K562 (cell line): ENCODE data around the gene HTT-AS. TPM values are rescaled to one million over a fixed set of nuclear protein-coding genes. Genes with fewer than 3 reads are reported as not detected.

Source experiments
- ATAC-seq: fragments of 200-7000 bp; cut with Tn5 transposase; 3 replicates; pipeline ENCODE4 v1.9.1; 2020; ENCODE audit warnings: moderate library complexity
- BruUV-seq: library from RNA; stranded (reverse); fragments of 400-500 nt; replicated peaks from 2 replicates; lab custom pipeline; 2021; lab: Mats Ljungman, UMichigan
- CTCF ChIA-PET: fragments of 300-600 bp; formaldehyde crosslinking; extraction: SDS; loops from one replicate; lab custom pipeline; 2021; ENCODE audit warnings: low intra/inter-chr PET ratio; lab: Yijun Ruan, JAX
- POLR2A ChIA-PET: fragments of 300-600, 350-650 bp; sonication (Branson Sonifier 250); formaldehyde crosslinking; extraction: SDS; loops from one replicate; lab custom pipeline; 2021; ENCODE audit warnings: antibody characterized with exemption, inconsistent platforms; lab: Yijun Ruan, JAX
- DNase-seq, 4 experiments: peaks; one replicate each; pipeline versions ENCODE4 v3.0.0 to v3.0.0-alpha.2; 2011 to 2018; ENCODE audit warnings: low spot score in 3 of 4, mixed read lengths in 3 of 4; ENCODE audit errors: extremely low read depth in 1 of 4
- FAIRE-seq: peaks from 2 replicates; lab custom pipeline; 2011; peaks lifted over from hg19 to GRCh38; lab: Jason Lieb, UNC
- H2AFZ ChIP-seq: 2 replicates; pipeline ENCODE4 v1.6.0; 2011; ENCODE audit warnings: low read depth, low read length, control low read depth, inconsistent platforms
- H3K27ac ChIP-seq: fragments of 200-600 bp; 3 replicates; pipeline ENCODE4 v1.8.0; 2011; ENCODE audit warnings: low read depth, mild to moderate bottlenecking, control low read depth, inconsistent platforms, low read length, moderate library complexity, mixed read lengths; ENCODE audit errors: extremely low read depth
- H3K27me3 ChIP-seq, 2 experiments: fragments of 300-600 bp in 1 of 2; 2 replicates in 1 of 2; 3 replicates in 1 of 2; pipeline versions ENCODE4 v1.6.0 to v1.8.0; 2011; ENCODE audit warnings: inconsistent platforms in 2 of 2, low read length in 2 of 2, mild to moderate bottlenecking in 1 of 2, mixed read lengths in 1 of 2, moderate library complexity in 1 of 2; ENCODE audit not compliant: control insufficient read depth in 2 of 2, insufficient read depth in 2 of 2
- H3K36me3 ChIP-seq: fragments of 300-600 bp; 3 replicates; pipeline ENCODE4 v1.8.0; 2011; ENCODE audit warnings: mild to moderate bottlenecking, low read length, inconsistent platforms; ENCODE audit not compliant: control insufficient read depth, insufficient read depth
- H3K4me1 ChIP-seq, 2 experiments: fragments of 200-600 bp in 1 of 2; replicated peaks in 1 of 2; 2 replicates in 1 of 2; 3 replicates in 1 of 2; pipeline versions ENCODE4 v1.5.1 to v1.8.0; 2011; ENCODE audit warnings: inconsistent platforms in 2 of 2, low read length in 2 of 2, mild to moderate bottlenecking in 1 of 2, mixed read lengths in 1 of 2, moderate library complexity in 1 of 2; ENCODE audit not compliant: control insufficient read depth in 2 of 2, insufficient read depth in 2 of 2
- H3K4me2 ChIP-seq: 2 replicates; pipeline ENCODE4 v1.6.1; 2011; ENCODE audit warnings: low read length, control low read depth, inconsistent platforms, mixed read lengths; ENCODE audit not compliant: insufficient read depth
- H3K4me3 ChIP-seq: fragments of 200-600 bp; sonication (generic), shearing (Covaris generic); 2 replicates; pipeline ENCODE4 v1.5.1; 2016; ENCODE audit warnings: control low read depth, inconsistent platforms
- H3K79me2 ChIP-seq: fragments of 200-600 bp; 3 replicates; pipeline ENCODE4 v1.8.0; 2011; ENCODE audit warnings: low read length, inconsistent platforms; ENCODE audit not compliant: control insufficient read depth, insufficient read depth
- H3K9ac ChIP-seq, 2 experiments: 2 replicates each; pipeline versions ENCODE4 v1.6.0 to v1.6.1; 2011; ENCODE audit warnings: low read depth in 2 of 2, low read length in 2 of 2, control low read depth in 1 of 2, inconsistent platforms in 1 of 2, mild to moderate bottlenecking in 1 of 2, mixed read lengths in 1 of 2; ENCODE audit not compliant: insufficient read depth in 1 of 2
- H3K9me1 ChIP-seq: one replicate; pipeline ENCODE4 v1.6.0; 2011; ENCODE audit warnings: inconsistent platforms, mild to moderate bottlenecking, low read length, moderate library complexity; ENCODE audit not compliant: control insufficient read depth, insufficient read depth
- H3K9me3 ChIP-seq: replicated peaks from 2 replicates; pipeline ENCODE4 v1.5.1; 2011; ENCODE audit warnings: low read depth, low read length, inconsistent platforms; ENCODE audit not compliant: control insufficient read depth, insufficient read depth
- H4K20me1 ChIP-seq: replicated peaks from 2 replicates; pipeline ENCODE4 v1.6.1; 2011; ENCODE audit warnings: low read length, inconsistent platforms, mixed read lengths; ENCODE audit not compliant: control insufficient read depth, insufficient read depth
- ADNP ChIP-seq: fragments of 200-800 bp; sonication (Bioruptor generic); IDR thresholded peaks from 2 replicates; pipeline ENCODE4 v1.6.1; 2016; ENCODE audit warnings: missing genetic modification characterization, missing compliant biosample characterization
- CBX3 ChIP-seq, 2 experiments: IDR thresholded peaks; 1 replicate in 1 of 2; 2 replicates in 1 of 2; pipeline ENCODE4 v1.6.1; 2012; ENCODE audit warnings: inconsistent platforms in 2 of 2, low read length in 2 of 2, borderline replicate concordance in 1 of 2, control low read depth in 1 of 2
- CHD1 ChIP-seq: fragments of 200-600 bp; sonication (generic); IDR thresholded peaks from one replicate; pipeline ENCODE4 v1.6.1; 2012; ENCODE audit warnings: mild to moderate bottlenecking, moderate library complexity, low read length, inconsistent platforms
- CTCF ChIP-seq, 3 experiments: IDR thresholded peaks in 2 of 3; conservative IDR thresholded peaks in 1 of 3; 2 replicates each; pipeline ENCODE4 v1.5.1; 2011 to 2012; ENCODE audit warnings: low read length in 3 of 3, mild to moderate bottlenecking in 3 of 3, control low read depth in 2 of 3, improper control_type of control experiment in 1 of 3, inconsistent platforms in 1 of 3, low read depth in 1 of 3, mixed read lengths in 1 of 3, moderate library complexity in 1 of 3; ENCODE audit not compliant: insufficient read depth in 2 of 3
- GABPA ChIP-seq: fragments of 200-800 bp; sonication (Bioruptor generic); conservative IDR thresholded peaks from 2 replicates; pipeline ENCODE4 v1.6.1; 2016; ENCODE audit warnings: low read depth, missing genetic modification characterization, missing compliant biosample characterization
- SLC30A9 ChIP-seq: fragments of 250-450 bp; sonication (Bioruptor Pico); IDR thresholded peaks from 2 replicates; pipeline ENCODE4 v1.8.0; 2022; ENCODE audit warnings: mild to moderate bottlenecking, moderate library complexity
- USF1 ChIP-seq: sonication (generic); formaldehyde crosslinking; IDR thresholded peaks from 2 replicates; pipeline ENCODE4 v1.9.0; 2022; ENCODE audit warnings: mild to moderate bottlenecking, missing genetic modification reagents
- ZBTB9 ChIP-seq: fragments of 450-650 bp; formaldehyde crosslinking; IDR thresholded peaks from 2 replicates; pipeline ENCODE4 v1.4.0; 2020; ENCODE audit warnings: mild to moderate bottlenecking, moderate library complexity
- ZNF778 ChIP-seq: fragments of 450-650 bp; formaldehyde crosslinking; IDR thresholded peaks from 2 replicates; pipeline ENCODE4 v1.4.0; 2020; ENCODE audit warnings: mild to moderate bottlenecking, moderate library complexity
- WGBS: fragments of 100-300 bp; shearing (Covaris generic); methylation state at CpG from one replicate; pipeline ENCODE4 v1.1.6; 2016; ENCODE audit warnings: low coverage, mixed read lengths; ENCODE audit not compliant: insufficient coverage; ENCODE audit errors: missing lambda C conversion rate; 5-methylcytosine and 5-hydroxymethylcytosine counted together
- in situ Hi-C: fragments of 300-500 bp; cut with MboI; formaldehyde crosslinking; loops from 4 replicates; pipeline ENCODE4 v1.15.0; 2018; ENCODE audit warnings: inconsistent platforms, mixed read lengths
- intact Hi-C: fragments of 100-400 bp; cut with micrococcal nuclease; formaldehyde crosslinking; loops from 2 replicates; pipeline ENCODE4 v1.14.2; 2022
- polyA plus RNA-seq, 8 experiments: library from polyadenylated mRNA; depleted of rRNA in 4 of 8; stranded (reverse) in 5 of 8; unstranded in 3 of 8; fragments of >200 nt; fragmentation: Nextera tagmentation in 2 of 8; fragmentation: Illumina TruSeq in 1 of 8; extraction: Ambion mirVana in 2 of 8; extraction: Trizol in 1 of 8; gene quantifications; 2 replicates each; pipeline versions ENCODE4 v1.2.1 to v1.2.3, GENCODE V29; 2011 to 2014; ENCODE audit warnings: inconsistent platforms in 1 of 8, missing spikeins in 1 of 8
- total RNA-seq, 7 experiments: library from RNA; depleted of rRNA in 6 of 7; stranded (reverse); fragments of >200 nt in 6 of 7; fragmentation: Illumina TruSeq in 2 of 7; extraction: Trizol in 2 of 7; gene quantifications; 2 replicates each; pipeline versions ENCODE4 v1.2.1 to v1.2.3, GENCODE V29; 2011 to 2021; ENCODE audit warnings: low replicate concordance in 1 of 7
- TF ChIP-seq, protein P1 (sequence below): fragments of 450-650 bp; IDR thresholded peaks from 2 replicates; pipeline ENCODE4 v1.6.1; 2016; ENCODE audit warnings: missing biosample characterization, missing genetic modification characterization
- TF ChIP-seq, protein P2 (sequence below): sonication (generic); formaldehyde crosslinking; IDR thresholded peaks from 2 replicates; pipeline ENCODE4 v1.5.0; 2020; ENCODE audit warnings: missing genetic modification reagents

The HTT-AS gene
- total and polyA plus RNA-seq, 9 of the 15 experiments (the other 6 are each of a cell fraction or from before 2014, with no cell fraction given): not detected

- H3K9ac ChIP-seq: no peak overlapping the region
- CTCF ChIA-PET: no interaction called here
- TF ChIP-seq CBX3 (IDR thresholded peaks at IDR 0.05; ENCODE audit: borderline replicate concordance in 1 of 2, low read length in 2 of 2): peak in 1 of 2 experiments; percentile 27; a peak in 1 of 3 replicates
- TF ChIP-seq GABPA (tag): 0 out of 2 replicates have a peak, but pooled peaks have one; percentile 44
- TF ChIP-seq ZBTB9 (CRISPR knock-in tag): peak; percentile 94
- TF ChIP-seq, protein P1, sequence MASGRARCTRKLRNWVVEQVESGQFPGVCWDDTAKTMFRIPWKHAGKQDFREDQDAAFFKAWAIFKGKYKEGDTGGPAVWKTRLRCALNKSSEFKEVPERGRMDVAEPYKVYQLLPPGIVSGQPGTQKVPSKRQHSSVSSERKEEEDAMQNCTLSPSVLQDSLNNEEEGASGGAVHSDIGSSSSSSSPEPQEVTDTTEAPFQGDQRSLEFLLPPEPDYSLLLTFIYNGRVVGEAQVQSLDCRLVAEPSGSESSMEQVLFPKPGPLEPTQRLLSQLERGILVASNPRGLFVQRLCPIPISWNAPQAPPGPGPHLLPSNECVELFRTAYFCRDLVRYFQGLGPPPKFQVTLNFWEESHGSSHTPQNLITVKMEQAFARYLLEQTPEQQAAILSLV (tag): no peak
- no peak for TF ChIP-seq SLC30A9 (CRISPR knock-in tag)
- TF ChIP-seq, protein P2, sequence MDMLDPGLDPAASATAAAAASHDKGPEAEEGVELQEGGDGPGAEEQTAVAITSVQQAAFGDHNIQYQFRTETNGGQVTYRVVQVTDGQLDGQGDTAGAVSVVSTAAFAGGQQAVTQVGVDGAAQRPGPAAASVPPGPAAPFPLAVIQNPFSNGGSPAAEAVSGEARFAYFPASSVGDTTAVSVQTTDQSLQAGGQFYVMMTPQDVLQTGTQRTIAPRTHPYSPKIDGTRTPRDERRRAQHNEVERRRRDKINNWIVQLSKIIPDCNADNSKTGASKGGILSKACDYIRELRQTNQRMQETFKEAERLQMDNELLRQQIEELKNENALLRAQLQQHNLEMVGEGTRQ: peak; percentile 75
- TF ChIP-seq CHD1: no peak
- TF ChIP-seq ADNP (tag): no peak
- TF ChIP-seq ZNF778 (CRISPR knock-in tag): no peak
- 0 out of 6 replicates have a peak, but pooled peaks of 1 of the 3 experiments have one; percentile 9 for TF ChIP-seq CTCF (IDR thresholded peaks at IDR 0.05 in 2 of 3, conservative IDR thresholded peaks at IDR 0.05 in 1 of 3; ENCODE audit: insufficient read depth in 2 of 3, low read depth in 1 of 3, low read length in 3 of 3)
- peak; percentile 87 for TF ChIP-seq USF1 (CRISPR knock-in tag)
Observed at GRCh38 chr4:3044870-3045819, 29.2 kb downstream of the HTT-AS start.

More at GRCh38 chr4:3044870-3045819, 29.2 kb downstream of the HTT-AS start:
- Histone ChIP-seq H3K4me3 (no peak overlapping the region), H3K27ac (no peak overlapping the region), H3K9me1 (no peaks in the 10 kb centered on the region), H3K27me3 (peaks cover 22 to 27% of the 10 kb centered on the region in 2 experiments), H4K20me1 (no peaks in the 10 kb centered on the region), H3K9me3 (peaks cover 2% of the 10 kb centered on the region; the same call in 1 of the 2 replicates), H3K79me2 (no peaks in the 10 kb centered on the region), H3K4me1 (peaks cover 0 to 18% of the 10 kb centered on the region in 2 experiments), H3K36me3 (no peaks in the 10 kb centered on the region), H2AFZ (peak overlapping the region; percentile 59; the same call in 1 of the 2 replicates), H3K4me2 (peak overlapping the region; percentile 42)
- in situ Hi-C loops: no loop called here
- DNase-seq (peak in 2 of 4 experiments; percentile 26 to 49), FAIRE-seq (peak; percentile 61), ATAC-seq (peak; percentile 71)
- 22% methylated on average over 19 of the region's 22 CpGs for WGBS
- POLR2A ChIA-PET: interaction anchor here (0.6 to 1.2 kb wide), 4 partner anchors 9 to 154 kb away, joined by 3 to 4 read pairs (median 4); no protein-coding TSS in a partner anchor
- intact Hi-C loops: loop anchor here (5.0 to 10.0 kb wide), 2 partner anchors 90 to 397 kb away; partner anchors contain the start of gene HGFAC
- BruUV-seq: no TSS peak
